Retinal pigment epithelial cell (primary cell): ENCODE results near the gene FLG2.
"Not testable (repeated sequence)": the region's sequence is repeated elsewhere in the genome, so short reads cannot be mapped to it uniquely, and the experiment has no call there.

Experiments used
- DNase-seq: peaks from one replicate; pipeline ENCODE4 v3.0.0-alpha.2; 2010; ENCODE audit warnings: low read depth
- H3K4me3 ChIP-seq: 2 replicates; pipeline ENCODE4 v1.5.1; 2011; ENCODE audit warnings: mild to moderate bottlenecking, low read length, control low read depth, moderate library complexity
- TF ChIP-seq, protein P1 (sequence below): conservative IDR thresholded peaks from 2 replicates; pipeline ENCODE4 v1.5.1; 2011; ENCODE audit warnings: low read depth, low read length, control low read depth, inconsistent platforms

The FLG2 gene

DNA sequence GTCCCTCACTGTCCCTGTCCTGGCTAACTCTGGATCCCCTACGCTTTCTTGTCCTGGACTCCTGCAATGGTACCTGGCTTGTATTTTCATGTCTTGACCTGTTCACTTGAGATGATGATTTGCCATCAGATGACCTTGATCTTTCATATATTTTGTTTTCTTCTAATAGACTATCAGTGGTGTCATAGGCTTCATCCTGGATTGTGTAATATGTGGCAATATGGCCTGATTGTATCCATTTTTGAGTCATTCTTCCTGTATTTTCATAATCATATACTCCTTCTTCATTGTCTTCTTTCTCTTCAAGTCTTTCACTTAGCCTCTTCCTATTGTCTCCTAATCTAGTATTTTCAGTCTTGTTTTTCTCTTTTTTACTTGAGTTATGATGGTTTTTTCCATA lies 45.8 kb downstream of the FLG2 start:
- no peak overlapping the region for H3K4me3 ChIP-seq
- TF ChIP-seq, protein P1, sequence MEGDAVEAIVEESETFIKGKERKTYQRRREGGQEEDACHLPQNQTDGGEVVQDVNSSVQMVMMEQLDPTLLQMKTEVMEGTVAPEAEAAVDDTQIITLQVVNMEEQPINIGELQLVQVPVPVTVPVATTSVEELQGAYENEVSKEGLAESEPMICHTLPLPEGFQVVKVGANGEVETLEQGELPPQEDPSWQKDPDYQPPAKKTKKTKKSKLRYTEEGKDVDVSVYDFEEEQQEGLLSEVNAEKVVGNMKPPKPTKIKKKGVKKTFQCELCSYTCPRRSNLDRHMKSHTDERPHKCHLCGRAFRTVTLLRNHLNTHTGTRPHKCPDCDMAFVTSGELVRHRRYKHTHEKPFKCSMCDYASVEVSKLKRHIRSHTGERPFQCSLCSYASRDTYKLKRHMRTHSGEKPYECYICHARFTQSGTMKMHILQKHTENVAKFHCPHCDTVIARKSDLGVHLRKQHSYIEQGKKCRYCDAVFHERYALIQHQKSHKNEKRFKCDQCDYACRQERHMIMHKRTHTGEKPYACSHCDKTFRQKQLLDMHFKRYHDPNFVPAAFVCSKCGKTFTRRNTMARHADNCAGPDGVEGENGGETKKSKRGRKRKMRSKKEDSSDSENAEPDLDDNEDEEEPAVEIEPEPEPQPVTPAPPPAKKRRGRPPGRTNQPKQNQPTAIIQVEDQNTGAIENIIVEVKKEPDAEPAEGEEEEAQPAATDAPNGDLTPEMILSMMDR, result no peak
- DNase-seq, result no peak

DNA sequence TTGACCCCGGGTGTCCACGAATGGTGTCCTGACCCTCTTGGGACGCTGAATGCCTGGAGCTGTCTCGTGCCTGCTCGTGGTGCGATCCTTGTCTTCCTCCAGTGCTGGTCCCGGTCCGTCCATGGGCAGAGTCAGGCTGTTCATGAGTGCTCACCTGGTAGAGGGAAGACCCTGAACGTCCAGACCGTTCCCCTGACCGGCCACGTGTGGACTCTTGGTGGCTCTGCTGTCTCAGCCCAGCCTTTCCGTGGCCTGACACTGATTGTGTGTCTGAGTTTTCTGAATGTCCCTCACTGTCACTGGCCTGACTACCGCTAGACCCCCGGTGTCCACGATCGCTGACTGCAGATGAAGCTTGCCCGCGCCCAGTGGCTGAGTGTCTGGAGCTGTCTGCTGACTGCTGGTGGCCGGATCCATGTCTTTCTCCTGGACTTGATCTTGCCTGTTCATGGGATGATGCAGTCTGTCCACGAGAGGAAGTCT lies 46.4 kb downstream of the FLG2 start:
- DNase-seq, result no peak
- TF ChIP-seq, protein P1, result no peak
- H3K4me3 ChIP-seq, result no peak overlapping the region

DNA sequence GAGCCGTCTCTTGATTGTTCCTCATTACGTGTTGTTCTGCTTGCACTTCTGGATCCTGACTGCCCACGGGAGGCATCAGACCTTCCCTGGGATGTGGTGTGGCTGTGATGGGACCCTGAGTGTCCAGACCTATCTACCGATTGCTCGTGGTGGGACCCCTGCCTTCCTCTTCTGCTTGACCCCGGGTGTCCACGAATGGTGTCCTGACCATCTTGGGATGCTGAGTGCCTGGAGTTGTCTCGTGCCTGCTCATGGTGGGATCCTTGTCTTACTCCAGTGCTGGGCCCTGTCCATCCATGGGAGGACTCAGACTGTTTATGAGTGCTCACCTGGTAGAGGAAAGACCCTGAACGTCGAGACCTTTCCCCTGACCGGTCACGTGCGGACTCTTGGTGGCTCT lies 47.6 kb downstream of the FLG2 start:
- not testable (repeated sequence) for DNase-seq, H3K4me3 ChIP-seq

DNA sequence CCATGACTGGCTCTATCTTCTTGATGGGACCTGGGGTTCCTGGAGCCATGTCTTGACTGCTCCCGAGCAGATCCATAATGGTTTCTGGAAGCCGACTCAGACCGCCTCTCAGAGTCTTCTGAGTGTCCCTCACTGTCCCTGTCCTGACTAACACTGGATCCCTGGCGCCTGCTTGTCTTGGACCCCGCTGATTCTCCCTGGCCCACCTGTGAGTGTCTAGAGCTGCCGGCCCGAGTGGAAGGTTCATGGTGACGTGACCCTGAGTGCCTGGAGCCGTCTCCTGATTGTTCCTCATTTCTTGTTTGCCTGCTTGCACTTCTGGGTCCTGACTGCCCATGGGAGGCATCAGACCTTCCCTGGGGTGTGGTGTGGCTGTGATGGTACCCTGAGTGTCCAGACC lies 49.9 kb downstream of the FLG2 start:
- TF ChIP-seq, protein P1, result no peak
- H3K4me3 ChIP-seq, result no peak overlapping the region

DNA sequence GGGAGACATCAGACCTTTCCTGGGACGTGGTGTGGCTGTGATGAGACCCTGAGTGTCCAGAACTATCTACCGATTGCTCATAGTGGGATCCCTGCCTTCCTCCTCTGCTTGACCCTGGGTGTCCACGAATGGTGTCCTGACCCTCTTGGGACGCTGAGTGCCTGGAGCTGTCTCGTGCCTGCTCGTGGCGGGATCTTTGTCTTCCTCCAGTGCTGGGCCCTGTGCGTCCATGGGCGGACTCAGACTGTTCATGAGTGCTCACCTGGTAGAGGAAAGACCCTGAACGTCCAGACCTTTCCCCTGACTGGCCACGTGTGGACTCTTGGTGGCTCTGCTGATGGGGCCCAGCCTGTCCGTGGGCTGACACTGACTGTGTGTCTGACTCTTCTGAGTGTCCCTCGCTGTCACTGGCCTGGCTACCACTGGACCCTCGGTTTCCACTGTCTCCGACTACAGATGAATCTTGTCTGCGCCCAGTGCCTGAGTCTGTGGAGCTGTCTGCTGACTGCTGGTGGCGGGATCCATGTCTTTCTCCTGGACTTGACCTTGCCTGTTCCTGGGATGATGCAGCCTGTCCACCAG lies 50.4 kb downstream of the FLG2 start:
- H3K4me3 ChIP-seq, DNase-seq: not testable (repeated sequence)

More for the DNA sequence above, 49.9 kb downstream of the FLG2 start:
- no peak for DNase-seq

DNA sequence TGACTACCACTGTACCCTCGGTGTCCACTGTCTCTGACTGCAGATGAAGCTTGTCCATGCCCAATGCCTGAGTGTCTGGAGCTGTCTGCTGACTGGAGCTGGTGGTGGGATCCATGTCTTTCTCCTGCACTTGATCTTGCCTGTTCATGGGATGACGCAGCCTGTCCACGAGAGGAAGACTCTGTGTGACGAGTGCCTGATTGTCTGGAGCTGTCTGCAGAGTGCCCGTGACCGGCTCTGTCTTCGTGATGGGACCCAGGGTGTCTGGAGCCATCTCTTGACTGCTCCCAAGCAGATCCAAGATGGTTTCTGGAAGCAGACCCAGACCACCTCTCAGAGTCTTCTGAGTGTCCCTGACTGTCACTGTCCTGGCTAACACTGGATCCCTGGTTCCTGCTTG lies 51.0 kb downstream of the FLG2 start:
- H3K4me3 ChIP-seq, DNase-seq: not testable (repeated sequence)

DNA sequence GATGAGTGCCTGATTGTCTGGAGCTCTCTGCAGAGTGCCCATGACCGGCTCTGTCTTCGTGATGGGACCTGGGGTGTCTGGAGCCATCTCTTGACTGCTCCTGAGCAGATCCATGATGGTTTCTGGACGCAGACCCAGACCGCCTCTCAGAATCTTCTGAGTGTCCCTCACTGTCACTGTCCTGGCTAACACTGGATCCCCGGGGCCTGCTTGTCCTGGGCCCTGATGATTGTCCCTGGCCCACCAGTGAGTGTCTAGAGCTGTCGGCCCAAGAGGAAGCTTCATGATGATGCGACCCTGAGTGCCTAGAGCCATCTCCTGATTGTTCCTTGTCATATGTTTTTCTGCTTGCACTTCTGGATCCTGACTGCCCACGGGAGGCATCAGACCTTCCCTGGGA lies 51.8 kb downstream of the FLG2 start:
- DNase-seq, H3K4me3 ChIP-seq: not testable (repeated sequence)

DNA sequence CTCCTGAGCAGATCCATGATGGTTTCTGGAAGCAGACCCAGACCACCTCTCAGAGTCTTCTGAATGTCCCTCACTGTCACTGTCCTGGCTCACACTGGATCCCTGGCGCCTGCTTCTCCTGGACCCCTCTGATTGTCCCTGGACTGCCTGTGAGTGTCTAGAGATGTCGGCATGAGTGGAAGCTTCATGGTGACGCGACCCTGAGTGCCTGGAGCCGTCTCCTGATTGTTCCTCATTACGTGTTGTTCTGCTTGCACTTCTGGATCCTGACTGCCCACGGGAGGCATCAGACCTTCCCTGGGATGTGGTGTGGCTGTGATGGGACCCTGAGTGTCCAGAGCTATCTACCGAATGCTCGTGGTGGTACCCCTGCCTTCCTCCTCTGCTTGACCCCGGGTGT lies 53.7 kb downstream of the FLG2 start:
- H3K4me3 ChIP-seq, DNase-seq: not testable (repeated sequence)

DNA sequence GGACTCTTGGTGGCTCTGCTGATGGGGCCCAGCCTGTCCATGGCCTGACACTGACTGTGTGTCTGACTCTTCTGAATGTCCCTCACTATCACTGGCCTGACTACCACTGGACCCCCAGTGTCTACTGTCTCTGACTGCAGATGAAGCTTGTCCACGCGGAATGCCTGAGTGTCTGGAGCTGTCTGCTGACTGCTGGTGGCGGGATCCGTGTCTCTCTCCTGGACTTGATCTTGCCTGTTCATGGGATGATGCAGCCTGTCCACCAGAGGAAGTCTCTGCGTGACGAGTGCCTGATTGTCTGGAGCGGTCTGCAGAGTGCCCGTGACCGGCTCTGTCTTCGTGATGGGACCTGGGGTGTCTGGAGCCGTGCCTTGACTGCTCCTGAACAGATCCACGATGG lies 55.0 kb downstream of the FLG2 start:
- H3K4me3 ChIP-seq, DNase-seq: not testable (repeated sequence)

DNA sequence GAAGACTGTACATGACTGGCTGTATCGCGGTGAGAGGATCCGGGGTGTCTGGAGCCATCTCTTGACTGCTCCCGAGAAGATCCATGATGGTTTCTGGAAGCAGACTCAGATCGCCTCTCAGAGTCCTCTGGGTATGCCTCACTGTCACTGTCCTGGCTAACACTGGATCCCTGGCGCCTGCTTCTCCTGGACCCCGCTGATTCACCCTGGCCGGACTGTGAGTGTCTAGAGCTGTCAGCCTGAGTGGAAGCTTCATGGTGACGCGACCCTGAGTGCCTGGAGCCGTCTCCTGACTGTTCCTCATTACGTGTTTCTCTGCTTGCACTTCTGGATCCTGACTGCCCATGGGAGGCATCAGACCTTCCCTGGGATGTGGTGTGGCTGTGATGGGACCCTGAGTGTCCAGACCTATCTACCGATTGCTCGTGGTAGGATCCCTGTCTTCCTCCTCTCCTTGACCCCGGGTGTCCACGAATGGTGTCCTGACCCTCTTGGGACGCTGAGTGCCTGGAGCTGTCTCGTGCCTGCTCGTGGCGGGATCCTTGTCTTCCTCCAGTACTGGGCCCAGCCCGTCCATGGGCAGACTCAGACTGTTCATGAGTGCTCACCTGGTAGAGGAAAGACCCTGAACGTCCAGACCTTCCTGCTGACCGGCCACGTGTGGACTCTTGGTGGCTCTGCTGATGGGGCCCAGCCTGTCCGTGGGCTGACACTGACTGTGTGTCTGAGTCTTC lies 56.5 kb downstream of the FLG2 start:
- not testable (repeated sequence) for DNase-seq, H3K4me3 ChIP-seq
